NCI-H774 (cell line): ENCODE results near the gene GYS1.

Experiments used
- DNase-seq: peaks from one replicate; lab custom pipeline; 2025; lab: John Stamatoyannopoulos, UW

GYS1 gene

DNA sequence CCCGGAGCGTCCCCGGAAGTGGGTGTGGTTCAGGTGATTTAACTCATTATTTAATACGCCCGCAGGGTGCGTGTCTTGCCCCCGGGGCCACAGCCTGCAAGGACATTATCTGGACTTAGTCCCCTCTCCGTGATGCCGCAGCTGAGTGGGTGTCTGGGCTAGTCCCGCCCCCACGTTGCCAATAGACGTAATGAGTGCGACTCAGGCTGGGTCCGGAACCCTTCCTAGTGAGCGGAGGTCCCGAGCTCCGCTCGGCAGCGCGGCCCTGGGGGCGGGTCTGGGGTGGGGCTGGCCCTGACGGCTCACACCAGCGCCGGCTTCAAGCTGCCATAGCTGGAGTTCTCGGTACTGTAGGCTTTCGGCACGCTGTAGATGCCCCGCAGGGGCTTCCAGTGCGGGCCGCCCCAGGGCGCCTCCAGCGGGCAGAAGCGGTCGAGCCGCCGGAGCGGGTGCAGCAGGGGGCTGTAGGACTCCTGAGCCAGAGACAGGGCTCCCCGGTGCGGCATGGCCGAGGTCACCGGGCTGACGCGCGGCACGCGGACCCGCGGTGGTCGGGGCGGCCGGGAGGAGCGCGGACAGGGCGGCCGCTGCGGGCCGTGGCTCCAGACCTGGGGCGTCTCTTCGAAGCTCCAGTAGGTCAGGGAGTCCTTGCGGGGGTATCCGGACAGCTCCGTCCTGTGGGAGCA lies 24.7 kb upstream of the GYS1 start:
- no peak for DNase-seq

DNA sequence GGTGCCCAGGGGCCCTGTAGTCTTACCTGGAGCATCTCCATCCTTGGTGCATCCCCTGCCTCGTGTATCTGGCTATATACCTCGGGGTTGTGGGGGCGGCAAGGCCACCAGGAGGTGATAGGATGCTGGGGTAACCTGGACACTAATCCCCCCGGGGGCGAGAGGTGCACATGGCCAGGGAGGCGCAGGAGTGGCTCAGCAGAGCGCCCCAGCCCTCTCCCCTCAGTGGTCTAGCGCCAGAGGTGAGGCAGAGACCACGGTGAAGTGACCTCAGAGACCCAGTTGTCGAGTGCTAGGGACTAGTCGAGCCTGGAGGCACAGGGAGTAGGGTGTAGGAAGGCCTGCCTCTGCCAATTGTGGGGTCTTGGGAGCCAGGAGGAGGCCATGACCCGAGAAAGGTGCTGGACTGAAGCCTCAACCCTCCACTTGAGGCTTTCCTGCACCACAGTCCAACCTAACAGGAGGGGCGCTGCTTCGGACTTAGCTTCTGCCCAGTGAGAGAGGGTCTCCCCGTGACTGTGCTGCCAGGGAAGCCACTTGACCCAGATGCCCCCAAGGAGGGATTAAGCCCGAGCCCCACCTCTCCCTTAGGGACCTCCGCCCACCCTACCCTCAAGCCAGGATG lies 24.0 kb upstream of the GYS1 start, which contains the start of gene LHB:
TSS of gene LHB (minus strand) at position 51 of the 625 bp plus-strand sequence. CDS start at position 41, 10 bp downstream.
- DNase-seq = no peak

DNA sequence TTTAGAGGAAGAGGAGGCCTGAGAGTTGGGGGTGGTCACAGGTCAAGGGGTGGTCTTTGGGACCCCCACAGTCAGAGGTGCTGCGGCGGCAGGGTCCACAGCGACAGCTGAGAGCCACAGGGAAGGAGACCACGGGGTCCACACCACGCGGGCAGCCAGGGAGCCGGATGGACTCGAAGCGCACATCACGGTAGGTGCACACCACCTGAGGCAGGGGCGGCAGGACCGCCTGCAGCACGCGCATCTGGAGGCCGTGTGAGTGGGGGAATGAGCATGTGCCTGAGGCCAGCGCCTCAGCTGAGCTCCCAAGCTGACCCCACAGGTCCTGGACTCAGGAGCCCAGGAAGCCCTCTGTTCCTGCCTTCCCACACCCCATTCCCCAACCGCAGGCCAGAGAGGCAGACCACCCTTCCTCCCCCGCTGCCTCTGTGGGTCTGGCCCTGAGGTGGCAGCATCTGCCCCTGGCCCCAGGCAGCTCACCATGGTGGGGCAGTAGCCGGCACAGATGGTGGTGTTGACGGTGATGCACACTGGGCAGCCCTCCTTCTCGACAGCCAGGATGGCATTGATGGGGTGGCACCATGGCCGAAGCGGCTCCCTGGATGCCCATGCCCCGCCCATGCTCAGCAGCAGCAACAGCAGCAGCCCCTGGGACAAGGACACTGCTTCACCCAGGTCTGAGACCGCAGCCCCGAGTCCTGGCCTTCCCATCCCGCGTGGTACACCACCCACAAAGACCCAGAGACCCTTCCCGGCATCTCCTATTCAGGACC lies 23.1 kb upstream of the GYS1 start:
- DNase-seq = no peak

- no peak for DNase-seq
Observed at GRCh38 chr19:49014870-49015255, 21.8 kb upstream of the GYS1 start.

DNA sequence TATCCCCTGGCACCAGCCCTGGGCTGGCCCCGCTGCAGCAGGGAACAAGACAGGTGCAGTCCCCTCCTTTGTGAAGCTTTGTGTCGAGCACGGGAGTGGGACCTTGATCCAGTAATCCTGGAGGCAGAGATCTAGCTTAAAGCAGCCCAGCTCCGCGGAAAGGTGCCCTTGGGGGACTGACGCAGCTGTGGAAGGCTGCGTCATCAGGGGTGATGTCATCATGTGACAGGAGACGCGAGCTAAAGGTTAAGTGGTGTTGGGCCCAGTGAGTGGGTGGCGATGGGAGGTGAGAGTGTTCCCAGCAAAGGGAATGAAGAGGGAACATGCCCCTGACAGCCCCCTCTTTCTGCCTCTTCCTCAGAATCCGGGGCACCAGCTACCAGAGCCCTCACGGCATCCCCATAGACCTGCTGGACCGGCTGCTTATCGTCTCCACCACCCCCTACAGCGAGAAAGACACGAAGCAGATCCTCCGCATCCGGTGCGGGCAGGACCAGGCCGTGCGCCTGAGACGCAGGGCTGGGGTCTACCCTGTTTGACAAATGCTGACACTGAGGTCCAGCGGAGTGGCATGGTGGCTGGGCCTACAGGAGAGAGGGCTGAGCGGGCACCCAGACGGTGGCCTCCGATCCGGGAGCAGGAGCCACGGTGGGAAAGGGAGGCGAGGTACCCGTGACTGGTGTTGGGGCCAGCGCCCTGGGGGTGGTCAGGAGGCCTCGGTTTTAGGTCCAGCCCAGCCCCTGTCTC lies 21.2 kb upstream of the GYS1 start:
- DNase-seq = no peak

DNA sequence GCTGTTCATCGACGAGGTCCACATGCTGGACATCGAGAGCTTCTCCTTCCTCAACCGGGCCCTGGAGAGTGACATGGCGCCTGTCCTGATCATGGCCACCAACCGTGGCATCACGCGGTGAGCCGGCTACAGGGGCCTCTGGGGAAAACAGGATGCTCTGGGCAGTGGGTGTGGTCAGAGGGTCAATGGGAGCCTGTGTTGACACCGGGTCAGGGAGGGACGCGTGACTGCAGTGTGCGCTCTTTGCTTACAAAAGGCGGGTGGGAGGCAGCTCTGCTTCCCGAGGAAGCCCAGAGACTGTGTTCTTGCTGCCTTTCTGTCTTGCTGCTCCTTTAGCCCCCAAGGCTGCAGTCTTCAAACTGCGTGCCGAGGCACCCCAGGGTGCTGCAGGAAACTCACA lies 18.1 kb upstream of the GYS1 start:
- DNase-seq = no peak

DNA sequence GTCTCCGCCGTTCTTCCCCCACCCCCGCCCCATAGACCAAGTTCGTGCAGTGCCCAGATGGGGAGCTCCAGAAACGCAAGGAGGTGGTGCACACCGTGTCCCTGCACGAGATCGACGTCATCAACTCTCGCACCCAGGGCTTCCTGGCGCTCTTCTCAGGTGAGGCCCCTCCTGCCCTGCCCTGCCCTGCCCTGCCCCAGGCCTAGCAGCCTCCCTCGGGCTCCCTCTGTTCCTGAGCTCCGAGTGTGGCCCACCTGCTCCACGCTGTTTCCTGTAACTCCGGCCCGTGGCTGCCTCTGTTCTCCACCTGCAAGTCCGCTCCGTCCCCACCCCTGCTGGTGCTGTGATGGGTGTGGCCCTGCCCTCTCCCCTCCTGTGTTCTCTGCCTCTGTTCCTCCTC lies 17.3 kb upstream of the GYS1 start:
- DNase-seq = no peak

GRCh38 chr19:49009828-49010227 lies 16.7 kb upstream of the GYS1 start:
- no peak for DNase-seq

DNA sequence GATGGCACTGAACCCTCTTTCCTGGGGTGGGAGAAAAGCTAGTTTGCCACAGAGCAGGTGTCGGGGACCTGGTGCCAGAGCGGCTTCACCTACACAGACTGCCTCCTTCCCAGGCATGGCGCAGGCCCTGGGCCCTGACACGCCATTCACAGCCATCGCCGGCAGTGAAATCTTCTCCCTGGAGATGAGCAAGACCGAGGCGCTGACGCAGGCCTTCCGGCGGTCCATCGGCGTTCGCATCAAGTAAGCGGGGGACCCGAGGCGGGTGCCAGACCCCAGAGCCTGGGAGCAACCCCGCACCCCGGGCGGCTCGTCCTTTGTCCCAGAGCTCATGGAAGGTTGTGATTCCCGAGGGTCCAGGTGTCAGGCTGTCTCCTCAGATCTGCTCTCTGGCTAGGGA lies 13.8 kb upstream of the GYS1 start:
- no peak for DNase-seq

- no peak for DNase-seq
Observed at GRCh38 chr19:49004964-49005614, 12.0 kb upstream of the GYS1 start.

- no peak for DNase-seq
Observed at GRCh38 chr19:49004133-49004532, 11.0 kb upstream of the GYS1 start.

- no peak for DNase-seq
Observed at GRCh38 chr19:48999481-49000325, 6.6 kb upstream of the GYS1 start.

GRCh38 chr19:48997972-48998371 lies 4.9 kb upstream of the GYS1 start:
- DNase-seq = peak; percentile 35

DNA sequence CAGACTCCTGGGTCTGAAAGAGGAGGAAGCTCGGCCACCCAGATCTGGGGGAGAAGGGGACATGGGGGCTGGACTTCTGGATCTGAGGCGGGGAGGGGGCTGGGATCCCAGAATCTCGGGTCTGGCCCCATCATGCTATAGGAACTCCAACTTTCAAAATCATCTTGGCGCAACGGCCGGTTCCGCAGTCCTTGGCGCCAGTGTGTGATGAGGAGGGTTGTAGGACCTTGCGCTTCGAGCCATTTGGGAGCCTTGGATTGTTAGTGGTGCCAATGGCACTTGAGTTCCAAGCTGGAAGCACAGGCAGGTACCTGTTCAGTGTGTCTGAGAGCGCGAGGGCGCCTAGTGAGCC lies 902 bp upstream of the GYS1 start:
- no peak for DNase-seq

GRCh38 chr19:48992581-48993174 lies 431 bp downstream of the GYS1 start:
- DNase-seq = no peak

- DNase-seq = no peak
Observed at GRCh38 chr19:48991873-48992580, 1.1 kb downstream of the GYS1 start.

DNA sequence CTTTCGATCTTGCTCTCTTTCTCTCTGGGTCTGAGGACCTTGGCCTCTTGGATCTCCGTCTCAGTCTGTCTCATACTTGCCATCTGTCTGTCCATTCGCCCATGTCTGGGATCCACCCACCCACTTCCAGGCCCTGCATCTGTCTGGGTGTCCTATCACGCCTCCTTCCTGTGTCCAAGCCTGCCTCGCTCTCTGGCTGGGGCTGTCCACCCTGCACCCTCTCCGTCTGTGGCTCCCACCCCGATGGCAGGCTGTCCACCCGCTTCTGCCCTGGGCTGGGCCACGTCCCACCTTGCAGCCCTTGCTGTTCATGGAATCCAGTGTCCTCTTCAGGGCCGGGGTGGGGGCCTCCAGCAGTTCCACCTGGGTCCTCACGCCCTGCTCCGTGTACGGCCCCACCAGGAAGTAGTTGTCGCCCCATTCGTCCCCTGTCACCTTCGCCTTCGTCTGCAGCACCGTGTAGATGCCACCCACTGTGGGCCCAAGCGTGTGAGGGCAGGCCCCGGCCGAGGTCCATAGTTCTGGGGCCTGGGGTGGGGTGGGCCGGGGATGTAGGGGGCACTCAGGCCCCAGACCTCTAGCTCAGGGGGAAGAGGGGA lies 2.0 kb downstream of the GYS1 start:
- no peak for DNase-seq

- DNase-seq = no peak
Observed at GRCh38 chr19:48990400-48990799, 2.7 kb downstream of the GYS1 start.

DNA sequence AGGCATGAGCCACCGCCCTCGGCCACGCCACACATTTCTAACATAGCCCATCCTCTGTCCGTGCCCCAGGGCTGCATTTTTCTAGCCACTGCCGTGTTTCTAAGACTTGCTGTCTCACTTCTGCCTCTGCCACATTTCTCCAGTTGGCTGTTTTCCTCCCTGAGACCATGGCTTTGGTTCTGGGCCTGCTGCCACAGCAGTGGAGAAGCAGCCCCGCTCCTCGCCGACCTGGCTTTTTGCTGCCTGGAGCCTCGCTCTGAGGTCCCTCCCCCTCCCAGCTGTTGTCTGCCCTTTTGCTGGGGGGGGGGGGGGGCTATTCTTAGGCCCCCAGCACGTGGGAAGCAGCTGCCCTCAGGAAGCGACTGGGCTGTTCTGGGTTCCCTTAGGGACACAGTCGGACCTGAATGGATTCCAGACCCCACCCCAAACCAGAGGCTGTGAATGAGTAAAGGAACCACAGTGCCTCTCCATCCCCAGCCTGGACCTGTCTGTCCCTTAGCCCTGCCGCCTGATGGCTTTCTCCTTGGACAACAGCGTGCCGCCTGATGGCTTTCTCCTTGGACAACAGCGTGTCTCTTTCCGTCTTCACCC lies 3.3 kb downstream of the GYS1 start:
- no peak for DNase-seq
